ENCODE results near the gene FEZ2.

Gene FEZ2

DNA sequence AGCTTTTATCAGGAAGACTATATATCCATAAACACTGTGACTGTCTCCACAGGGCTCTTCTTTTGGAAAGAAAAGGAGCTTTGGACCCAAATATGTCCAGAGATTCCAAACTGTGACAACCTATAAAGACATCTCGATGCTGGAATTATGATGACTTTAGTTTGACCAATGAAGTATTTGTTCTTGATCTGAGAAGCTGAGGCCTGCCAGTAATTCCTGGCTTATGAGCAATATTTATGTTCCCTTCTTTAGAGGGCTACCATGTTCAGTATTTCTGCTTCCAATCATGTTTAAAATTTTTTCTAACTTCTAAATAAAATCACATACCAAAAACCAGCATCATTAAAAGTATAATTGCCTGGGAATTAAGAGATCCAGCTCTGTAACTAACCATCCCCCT lies 41.1 kb downstream of the FEZ2 start:
- peaks cover 28% of the 10 kb centered on the region for H3K36me3 ChIP-seq (ENCODE audit: control insufficient read depth, low read length)

DNA sequence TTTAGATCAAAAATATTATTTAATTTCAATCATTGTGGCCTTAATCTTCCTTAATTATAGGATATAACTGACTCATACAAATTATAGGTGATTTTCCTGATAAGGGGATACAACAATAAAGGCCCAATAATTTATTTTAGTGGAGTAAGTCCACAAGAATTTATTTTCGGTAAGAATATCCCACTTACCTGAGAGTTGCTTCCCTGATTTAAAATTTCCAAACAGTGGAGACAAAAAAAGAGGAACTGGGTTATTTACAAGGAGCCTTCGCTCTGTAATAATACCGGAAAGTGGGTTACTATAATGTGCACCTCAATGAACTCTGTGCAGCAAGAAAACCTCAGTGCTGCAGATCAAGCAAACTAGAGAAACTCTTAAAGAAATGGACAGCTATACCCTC lies 42.2 kb downstream of the FEZ2 start:
- Histone ChIP-seq H3K4me2 (ENCODE audit: low read length) (no peak overlapping the region), H3K4me1 (ENCODE audit: control insufficient read depth, low read length) (no peaks in the 10 kb centered on the region), H3F3A (ENCODE audit: control insufficient read depth, insufficient read depth) (0 out of 2 replicates have a peak, but pooled peaks cover 3% of the 10 kb centered on the region), H3K36me3 (ENCODE audit: control insufficient read depth, low read length) (peaks cover 32% of the 10 kb centered on the region), H3K27me3 (ENCODE audit: control insufficient read depth, low read length) (no peaks in the 10 kb centered on the region), H3K9me2 (replicated peaks; ENCODE audit: control insufficient read depth, low read length) (no peaks in the 10 kb centered on the region), H3K27ac (ENCODE audit: low read depth, low read length) (no peak overlapping the region), H4K20me1 (ENCODE audit: control insufficient read depth, insufficient read depth, low read depth, low read length) (no peaks in the 10 kb centered on the region), H3K9me3 (ENCODE audit: control insufficient read depth, insufficient read depth, low read length) (no peaks in the 10 kb centered on the region), H3K79me2 (ENCODE audit: control insufficient read depth, low read length) (no peaks in the 10 kb centered on the region), H3K4me3 (ENCODE audit: low read length) (no peak overlapping the region)
- no peak for TF ChIP-seq EZH2phosphoT487 (IDR thresholded peaks at IDR 0.05; ENCODE audit: borderline replicate concordance, low read length)
- TF ChIP-seq, protein P1, sequence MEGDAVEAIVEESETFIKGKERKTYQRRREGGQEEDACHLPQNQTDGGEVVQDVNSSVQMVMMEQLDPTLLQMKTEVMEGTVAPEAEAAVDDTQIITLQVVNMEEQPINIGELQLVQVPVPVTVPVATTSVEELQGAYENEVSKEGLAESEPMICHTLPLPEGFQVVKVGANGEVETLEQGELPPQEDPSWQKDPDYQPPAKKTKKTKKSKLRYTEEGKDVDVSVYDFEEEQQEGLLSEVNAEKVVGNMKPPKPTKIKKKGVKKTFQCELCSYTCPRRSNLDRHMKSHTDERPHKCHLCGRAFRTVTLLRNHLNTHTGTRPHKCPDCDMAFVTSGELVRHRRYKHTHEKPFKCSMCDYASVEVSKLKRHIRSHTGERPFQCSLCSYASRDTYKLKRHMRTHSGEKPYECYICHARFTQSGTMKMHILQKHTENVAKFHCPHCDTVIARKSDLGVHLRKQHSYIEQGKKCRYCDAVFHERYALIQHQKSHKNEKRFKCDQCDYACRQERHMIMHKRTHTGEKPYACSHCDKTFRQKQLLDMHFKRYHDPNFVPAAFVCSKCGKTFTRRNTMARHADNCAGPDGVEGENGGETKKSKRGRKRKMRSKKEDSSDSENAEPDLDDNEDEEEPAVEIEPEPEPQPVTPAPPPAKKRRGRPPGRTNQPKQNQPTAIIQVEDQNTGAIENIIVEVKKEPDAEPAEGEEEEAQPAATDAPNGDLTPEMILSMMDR (IDR thresholded peaks at IDR 0.05; ENCODE audit: low read depth, low read length, poor library complexity, severe bottlenecking): no peak

More for the DNA sequence above, 41.1 kb downstream of the FEZ2 start:
- Histone ChIP-seq H3K9me3 (ENCODE audit: control insufficient read depth, insufficient read depth, low read length) (no peaks in the 10 kb centered on the region), H3K4me1 (ENCODE audit: control insufficient read depth, low read length) (no peaks in the 10 kb centered on the region), H3F3A (ENCODE audit: control insufficient read depth, insufficient read depth) (0 out of 2 replicates have a peak, but pooled peaks cover 3% of the 10 kb centered on the region), H4K20me1 (ENCODE audit: control insufficient read depth, insufficient read depth, low read depth, low read length) (no peaks in the 10 kb centered on the region), H3K9me2 (replicated peaks; ENCODE audit: control insufficient read depth, low read length) (no peaks in the 10 kb centered on the region), H3K4me2 (ENCODE audit: low read length) (no peak overlapping the region), H3K4me3 (ENCODE audit: low read length) (no peak overlapping the region), H3K27me3 (ENCODE audit: control insufficient read depth, low read length) (no peaks in the 10 kb centered on the region), H3K79me2 (ENCODE audit: control insufficient read depth, low read length) (no peaks in the 10 kb centered on the region), H3K27ac (ENCODE audit: low read depth, low read length) (no peak overlapping the region)
- no peak for TF ChIP-seq EZH2phosphoT487 (IDR thresholded peaks at IDR 0.05; ENCODE audit: borderline replicate concordance, low read length)
- TF ChIP-seq, protein P1 (IDR thresholded peaks at IDR 0.05; ENCODE audit: low read depth, low read length, poor library complexity, severe bottlenecking): no peak

DNA sequence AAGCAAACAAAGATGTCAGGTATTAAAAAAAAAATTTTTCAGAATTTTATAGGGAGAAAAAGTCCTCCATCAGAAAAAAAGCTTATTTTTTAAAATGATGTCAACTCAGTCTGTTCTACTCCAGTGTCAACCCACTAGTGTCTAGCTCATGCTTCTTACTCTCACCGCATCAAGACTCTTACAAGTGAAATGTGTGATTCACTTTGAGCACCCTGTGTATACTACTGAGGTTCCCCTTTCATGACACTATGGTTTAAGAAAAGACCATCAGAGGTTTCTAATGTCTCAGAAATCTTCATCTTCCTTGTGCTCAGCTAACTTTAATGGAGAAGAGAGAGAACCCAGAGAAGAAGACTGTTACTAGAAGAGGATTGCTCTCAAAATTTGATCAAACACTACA lies 43.4 kb downstream of the FEZ2 start:
- Histone ChIP-seq H3K4me1 (ENCODE audit: control insufficient read depth, low read length) (no peaks in the 10 kb centered on the region), H4K20me1 (ENCODE audit: control insufficient read depth, insufficient read depth, low read depth, low read length) (no peaks in the 10 kb centered on the region), H3K27ac (ENCODE audit: low read depth, low read length) (no peak overlapping the region), H3K4me3 (ENCODE audit: low read length) (no peak overlapping the region), H3K79me2 (ENCODE audit: control insufficient read depth, low read length) (no peaks in the 10 kb centered on the region), H3K4me2 (ENCODE audit: low read length) (no peak overlapping the region), H3K27me3 (ENCODE audit: control insufficient read depth, low read length) (no peaks in the 10 kb centered on the region), H3K9me2 (replicated peaks; ENCODE audit: control insufficient read depth, low read length) (no peaks in the 10 kb centered on the region), H3K36me3 (ENCODE audit: control insufficient read depth, low read length) (peaks cover 33% of the 10 kb centered on the region), H3K9me3 (ENCODE audit: control insufficient read depth, insufficient read depth, low read length) (no peaks in the 10 kb centered on the region), H3F3A (ENCODE audit: control insufficient read depth, insufficient read depth) (0 out of 2 replicates have a peak, but pooled peaks cover 3% of the 10 kb centered on the region)
- TF ChIP-seq, protein P1 (IDR thresholded peaks at IDR 0.05; ENCODE audit: low read depth, low read length, poor library complexity, severe bottlenecking): no peak
- no peak for TF ChIP-seq EZH2phosphoT487 (IDR thresholded peaks at IDR 0.05; ENCODE audit: borderline replicate concordance, low read length)
